GM21786 (cell line): ENCODE measurements around the gene DENR.
"Not testable (repeated sequence)": the region's sequence is repeated elsewhere in the genome, so short reads cannot be mapped to it uniquely, and the experiment has no call there.

Experiments used
- ATAC-seq: cut with Tn5 transposase; IDR thresholded peaks from one replicate; pipeline ENCODE4 v1.9.1; 2021; ENCODE audit not compliant: unreplicated experiment

Gene DENR

DNA sequence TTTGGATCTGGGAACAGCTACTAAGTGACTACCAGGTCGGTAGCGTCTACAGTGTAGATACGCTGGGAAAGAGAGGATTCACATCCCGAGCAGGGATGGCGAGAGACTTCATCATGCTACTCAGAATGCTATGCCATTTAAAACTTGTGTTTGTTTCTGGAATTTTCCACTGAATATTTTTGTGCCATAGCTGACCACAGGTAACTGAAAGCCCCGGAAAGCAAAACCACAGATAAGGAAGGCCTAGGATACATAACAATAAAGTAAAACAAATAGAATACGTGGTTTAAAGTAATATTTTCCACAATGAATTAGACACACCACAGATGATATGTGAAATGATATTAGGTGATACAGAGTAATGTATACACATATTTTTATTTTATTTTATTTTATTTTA is 14.1 kb upstream of the DENR start:
- ATAC-seq, result no peak

DNA sequence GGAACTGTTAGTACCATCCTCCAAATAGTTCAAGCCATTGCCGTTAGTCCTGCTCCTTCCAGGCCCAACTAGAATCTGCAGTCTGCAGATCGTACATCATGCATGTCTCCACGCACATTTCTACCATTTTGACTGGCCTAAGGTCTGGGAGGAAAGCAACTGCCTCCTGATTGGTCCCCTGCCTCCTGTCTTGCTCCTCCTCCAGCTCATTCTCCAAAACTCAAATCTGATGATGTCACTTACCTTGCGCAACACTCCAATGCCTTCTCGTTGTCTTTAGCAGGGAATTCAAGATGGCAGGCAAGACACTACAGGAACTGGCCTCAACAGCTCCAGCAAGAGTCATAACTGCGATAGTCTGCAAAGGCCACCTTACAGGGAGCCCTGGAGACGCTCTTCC is 12.3 kb upstream of the DENR start:
- ATAC-seq, result no peak

DNA sequence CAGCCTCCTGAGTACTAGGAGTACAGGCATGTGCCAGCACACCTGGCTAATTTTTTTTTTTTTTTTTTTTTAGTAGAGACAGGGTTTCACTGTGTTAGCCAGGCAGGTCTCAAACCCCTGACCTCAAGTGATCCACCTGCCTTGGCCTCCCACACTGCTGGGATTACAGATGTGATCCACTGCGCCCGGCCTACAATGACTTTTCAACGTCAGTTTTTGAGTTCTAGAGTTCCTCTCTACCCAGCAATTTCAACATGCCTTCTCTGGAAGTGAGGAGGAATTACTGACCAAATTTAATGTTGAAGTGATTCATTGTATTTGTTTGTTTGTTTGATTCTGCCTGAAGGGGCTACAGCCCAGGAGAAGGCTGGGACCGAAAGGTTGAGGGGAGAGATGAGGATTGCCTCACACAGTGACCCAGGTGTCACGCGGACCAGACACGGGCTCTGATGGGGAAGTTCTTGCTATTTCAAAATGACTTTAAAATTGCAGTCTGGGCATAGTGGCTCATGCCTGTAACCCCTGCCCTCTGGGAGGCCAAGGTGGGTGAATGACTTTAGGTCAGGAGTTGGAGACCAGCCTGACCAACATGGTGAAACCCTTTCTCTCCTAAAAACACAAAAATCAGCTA is 8.6 kb upstream of the DENR start:
- ATAC-seq, result no peak

DNA sequence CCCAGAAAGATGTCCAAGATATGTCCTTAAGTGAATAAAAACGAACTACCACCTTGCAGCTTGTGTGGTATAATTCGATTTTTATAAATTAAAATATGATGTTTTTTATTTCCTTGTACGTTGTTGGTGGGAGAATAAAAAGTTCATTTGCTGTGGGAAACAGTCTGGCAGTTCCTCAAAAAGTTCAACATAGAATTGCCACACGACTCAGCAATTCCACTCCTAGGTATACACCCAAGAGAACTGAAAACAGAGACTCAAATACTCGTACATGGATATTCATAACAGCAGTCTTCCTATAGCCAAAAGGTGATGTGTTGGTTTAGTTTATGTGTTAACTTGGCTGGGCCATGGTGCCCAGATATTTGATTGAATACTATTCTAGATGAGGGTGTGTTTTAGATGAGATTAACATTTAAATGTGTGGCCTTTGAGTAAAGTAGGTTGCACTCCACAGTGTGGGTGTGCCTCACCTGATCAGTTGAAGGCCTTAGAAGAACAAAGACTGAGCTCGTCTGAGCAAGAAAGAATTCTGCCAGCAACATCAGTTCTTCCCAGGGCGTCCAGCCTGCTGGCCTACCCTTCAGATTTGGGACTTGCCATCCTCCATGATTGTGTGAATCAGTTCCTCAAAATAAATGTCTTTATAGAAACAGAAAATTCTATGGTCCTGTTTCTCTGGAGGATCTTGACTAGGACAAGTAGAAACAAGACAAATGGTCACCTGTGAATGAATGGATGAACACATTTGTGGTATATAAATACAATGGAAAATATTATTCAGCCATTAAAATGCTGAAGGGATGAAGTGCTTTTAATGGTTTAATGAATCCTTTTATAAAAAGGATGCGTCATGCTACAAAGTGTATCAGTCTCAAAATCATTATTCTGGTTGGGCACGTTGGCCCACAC is 5.1 kb upstream of the DENR start:
- ATAC-seq, result no peak

DNA sequence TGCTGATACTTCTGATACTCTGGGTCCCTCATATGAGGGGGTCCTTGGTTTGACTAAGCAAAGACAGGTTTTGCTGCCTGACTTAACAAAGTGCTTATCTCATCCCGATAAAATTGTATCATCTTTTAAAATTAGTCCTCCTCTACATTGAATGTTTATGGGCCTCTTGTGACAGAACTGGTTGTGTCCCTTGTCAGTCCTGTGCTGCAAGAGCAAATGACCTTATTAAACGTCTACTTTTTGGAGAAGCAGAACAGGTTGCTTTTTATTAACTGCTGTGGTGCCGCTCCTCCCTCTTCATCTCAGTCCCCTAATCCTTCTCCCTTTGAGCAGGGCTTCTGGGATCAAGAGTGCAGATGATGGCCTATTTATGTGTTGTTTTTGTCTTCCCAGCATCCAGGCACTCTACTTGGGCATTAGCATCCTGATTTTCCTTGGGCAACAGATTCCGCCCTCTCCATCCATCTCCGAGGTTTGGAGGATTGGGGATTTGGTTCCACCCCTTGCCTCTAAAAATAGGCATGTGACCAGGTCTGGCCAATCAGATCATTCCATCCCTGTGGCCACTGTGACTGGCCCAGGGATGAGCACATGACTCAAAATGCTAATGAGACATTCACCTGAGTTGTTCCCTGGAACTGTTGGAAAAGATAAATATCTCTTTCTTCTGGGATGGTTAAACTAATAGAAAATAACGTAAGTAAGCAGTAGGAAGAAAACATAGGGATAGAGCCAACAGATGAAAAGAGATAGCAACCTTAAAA is 2.9 kb upstream of the DENR start:
- ATAC-seq, result no peak

DNA sequence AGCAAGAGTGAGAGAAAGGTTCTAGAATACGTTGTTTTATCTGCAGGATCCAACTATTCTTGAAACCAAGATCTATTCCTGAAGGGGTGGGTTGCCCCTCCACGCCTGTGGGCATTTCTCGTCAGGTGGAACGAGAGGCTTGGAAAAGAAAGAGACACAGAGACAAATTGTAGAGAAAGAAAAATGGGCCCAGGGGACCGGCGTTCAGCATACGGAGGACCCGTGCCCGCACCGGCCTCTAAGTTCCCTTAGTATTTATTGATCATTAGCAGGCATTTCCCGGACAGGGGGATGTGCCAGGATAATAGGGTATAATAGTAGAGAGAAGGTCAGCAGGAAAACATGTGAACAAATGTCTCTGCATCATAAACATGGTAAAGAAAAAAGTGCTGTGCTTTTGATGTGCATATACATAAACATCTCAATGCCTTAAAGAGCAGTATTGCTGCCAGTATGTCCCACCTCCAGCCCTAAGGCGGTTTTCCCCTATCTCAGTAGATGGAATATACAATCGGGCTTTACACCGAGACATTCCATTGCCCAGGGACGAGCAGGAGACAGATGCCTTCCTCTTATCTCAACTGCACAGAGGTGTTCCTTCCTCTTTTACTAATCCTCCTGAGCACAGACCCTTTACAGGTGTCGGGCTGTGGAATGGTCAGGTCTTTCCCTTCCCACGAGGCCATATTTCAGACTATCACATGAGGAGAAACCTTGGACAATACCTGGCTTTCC is 1.7 kb upstream of the DENR start:
- ATAC-seq, result not testable (repeated sequence)

DNA sequence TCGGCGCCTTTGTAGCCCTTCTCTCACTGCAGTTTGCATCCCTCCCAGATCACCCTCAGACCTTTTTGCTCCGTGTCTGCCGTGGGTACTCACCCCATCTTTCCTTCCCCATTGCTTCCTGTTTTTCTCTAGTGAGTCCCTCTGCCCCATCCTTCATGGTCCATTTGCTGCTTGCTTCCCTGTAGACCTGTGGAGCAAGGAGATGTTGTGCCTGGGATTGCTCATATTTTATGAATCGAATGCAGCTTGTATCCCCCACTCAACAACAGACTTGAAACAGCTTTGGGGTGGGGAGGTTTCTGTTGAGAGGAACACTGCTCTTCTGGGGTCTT is 661 bp downstream of the DENR start:
- ATAC-seq, result no peak

DNA sequence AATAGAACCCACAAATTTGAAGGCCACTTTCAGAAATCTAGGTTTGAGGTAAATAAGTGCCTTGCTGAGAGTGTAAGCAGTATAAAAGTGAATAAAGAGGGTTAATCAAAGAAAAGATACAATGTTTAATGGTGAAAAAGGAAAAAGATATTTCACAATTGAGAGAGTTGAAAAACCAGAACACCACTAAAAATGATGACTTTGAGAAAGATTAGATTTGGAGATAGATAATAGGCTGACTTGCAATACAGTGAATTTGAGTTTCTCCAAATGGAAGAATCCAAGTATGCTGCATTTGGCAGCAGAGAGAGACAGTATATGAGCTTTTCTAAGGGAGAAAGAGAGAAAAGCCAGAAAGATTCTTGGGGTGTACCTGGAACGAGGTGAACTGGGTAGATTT is 2.2 kb downstream of the DENR start:
- no peak for ATAC-seq

DNA sequence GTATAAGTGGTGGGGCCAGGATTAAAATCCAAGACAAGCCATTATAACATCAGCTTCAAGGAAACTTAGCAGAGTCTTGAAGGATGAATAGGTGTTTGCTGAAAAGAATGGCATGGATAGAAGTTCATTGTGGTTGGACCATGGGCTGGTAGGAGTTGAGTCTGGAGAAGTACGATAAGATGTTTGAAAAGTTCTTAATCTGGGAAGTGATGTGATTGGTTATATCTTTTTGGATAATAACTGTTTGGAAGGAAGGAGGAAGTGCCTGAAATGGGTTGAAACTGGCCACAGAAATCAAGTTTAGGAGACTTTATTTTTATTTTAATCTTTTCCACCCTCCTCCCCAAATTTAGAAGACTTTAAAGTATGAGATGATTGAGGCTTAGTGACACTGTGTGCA is 4.9 kb downstream of the DENR start:
- no peak for ATAC-seq

DNA sequence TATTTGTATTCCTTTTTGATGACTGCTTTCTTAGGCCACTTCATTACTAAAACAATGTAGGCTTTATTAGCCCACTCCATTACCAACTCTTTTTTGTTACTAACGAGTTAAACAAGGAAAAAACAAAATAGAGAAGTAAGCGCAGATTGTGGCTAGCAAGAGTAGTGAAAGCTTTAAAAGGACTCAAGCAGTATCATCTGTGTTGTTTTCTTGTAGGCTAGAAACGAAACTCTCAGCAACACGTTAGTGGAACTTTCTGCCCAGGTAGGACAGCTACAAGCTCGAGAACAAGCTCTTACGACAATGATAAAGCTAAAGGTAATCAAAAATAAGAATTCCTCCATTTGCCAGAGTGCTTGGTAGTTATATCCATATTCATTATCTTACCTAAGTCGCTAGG is 32.9 kb downstream of the DENR start:
- no peak for ATAC-seq

DNA sequence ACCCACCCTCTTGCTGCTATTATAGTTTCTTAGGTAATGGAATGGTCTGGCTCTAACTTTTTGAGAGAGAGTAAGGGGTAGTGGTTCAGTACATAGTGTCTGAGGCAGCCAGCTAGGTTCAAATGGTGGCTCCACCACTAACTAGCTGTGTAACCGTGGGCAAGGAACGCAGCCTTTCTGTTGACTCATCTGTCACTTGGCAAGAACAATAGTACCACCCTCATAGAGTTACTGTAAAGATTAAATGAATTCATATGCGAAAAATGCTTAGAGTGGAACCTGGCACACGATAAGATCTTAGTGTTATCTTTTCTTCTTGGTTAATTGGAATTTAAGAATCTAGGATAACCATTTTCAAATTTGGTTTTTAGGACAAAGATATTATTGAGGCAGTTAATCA is 35.8 kb downstream of the DENR start:
- ATAC-seq, result no peak

DNA sequence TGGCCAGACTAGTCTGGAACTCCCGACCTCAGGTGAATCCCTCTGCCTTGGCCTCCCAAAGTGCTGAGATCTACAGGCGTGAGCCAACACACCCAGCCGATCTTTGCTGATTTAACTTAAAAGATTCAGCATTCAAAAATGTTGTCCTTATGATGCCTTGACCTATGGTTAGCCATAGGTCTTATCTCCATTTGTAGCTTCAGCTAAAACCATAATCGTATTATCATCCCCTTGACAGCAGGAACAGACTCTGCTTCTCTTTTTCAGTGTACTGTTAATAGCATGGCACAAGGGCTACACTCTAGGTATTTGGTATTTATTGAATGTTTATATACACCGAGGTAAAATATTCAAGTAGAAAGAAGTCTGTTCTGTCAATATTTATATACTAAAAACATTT is 37.0 kb downstream of the DENR start:
- ATAC-seq, result no peak

DNA sequence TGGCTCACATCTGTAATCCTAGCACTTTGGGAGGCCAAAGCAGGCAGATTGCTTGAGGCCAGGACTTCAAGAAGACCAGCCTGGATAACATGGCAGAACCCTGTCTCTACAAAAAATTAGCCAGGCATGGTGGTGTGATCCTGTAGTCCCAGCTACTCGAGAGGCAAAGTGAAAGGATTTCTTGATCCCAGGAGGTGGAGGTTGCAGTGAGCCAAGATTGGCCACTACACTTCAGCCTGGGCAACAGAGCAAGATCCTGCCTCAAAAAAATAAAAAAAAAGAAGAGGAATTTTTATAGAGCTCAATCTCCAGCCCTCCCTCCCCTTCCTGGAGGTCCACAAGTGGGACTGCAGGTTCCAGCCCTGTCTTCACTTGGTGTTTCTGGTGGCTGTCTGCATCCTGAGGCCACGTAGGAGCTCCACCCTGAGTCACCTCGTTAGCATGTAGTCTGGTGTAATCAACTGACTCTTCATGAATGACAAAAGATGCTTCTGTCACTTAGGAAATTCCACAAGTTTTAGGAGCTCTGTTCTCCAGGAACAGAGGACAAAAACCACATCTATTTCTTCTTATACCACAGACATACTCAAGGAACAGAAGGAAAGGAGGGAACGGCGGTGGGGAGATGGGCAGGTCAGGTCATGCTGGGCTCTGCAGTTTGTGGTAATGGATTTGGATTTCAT is 37.9 kb downstream of the DENR start:
- no peak for ATAC-seq

DNA sequence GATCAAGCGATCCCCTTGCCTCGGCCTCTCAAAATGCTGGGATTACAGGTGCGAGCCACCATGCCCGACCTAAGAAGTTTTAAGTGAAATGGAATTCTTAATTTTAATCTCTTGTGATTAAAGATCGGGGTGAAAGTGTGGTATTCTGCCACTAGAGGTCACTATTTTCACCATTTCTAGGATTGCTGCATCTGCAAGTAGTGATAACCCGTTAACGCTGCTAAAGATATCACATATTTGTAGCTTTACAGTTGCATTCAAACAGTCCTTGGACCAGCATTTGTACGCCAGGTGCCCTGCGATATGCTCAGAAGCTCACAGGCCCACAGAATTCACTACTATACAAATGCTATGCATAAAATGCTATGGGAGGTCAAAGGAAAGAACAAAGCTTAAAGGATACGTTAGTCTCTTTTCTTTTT is 41.1 kb downstream of the DENR start:
- no peak for ATAC-seq

DNA sequence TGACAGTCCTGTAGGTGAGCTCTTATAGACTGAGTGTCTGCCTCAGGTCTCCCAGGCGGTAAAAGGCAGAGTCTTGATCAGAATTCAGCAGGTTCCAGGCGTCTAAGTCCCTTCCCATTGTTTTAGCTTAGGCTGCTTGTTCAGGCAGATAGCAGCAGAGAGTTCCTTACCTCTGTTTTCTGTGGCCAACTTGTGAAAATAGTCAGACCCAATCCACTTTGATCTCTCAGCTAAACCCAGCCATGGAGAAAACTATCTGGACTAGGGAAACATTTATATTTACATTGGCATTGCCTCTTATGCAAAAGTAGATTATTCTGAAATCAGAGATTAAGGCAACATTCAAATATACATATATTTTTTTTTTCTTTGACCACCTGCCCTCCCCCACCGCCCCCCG is 43.2 kb downstream of the DENR start:
- no peak for ATAC-seq

DNA sequence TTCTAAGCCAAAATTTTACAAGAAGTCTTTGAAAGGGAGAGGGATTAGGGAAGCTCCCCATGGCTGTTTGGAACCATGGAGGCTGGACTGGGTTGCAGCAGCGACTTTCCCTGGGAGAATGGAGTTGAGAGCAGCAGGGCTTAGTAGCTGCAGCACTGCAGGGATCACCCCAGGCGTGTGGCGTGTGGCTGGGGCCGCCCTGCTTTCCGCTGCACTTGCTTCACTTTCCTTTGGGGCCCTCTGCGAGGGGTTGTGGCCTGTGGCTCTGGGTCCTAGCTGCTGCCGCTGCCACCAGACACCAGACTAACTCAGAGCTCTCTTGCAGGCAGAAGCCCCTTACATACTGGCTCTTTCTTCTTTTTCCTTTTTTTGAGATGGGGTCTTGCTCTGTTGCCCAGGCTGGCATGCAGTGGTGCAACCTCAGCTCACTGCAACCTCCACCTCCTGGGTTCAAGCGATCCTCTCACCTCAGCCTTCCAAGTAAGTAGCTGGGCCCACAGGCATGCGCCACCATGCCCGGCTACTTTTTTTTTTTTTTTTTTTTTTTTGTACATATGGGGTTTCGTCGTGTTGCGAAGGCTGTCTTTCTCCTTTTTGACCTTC is 47.1 kb downstream of the DENR start:
- no peak for ATAC-seq

DNA sequence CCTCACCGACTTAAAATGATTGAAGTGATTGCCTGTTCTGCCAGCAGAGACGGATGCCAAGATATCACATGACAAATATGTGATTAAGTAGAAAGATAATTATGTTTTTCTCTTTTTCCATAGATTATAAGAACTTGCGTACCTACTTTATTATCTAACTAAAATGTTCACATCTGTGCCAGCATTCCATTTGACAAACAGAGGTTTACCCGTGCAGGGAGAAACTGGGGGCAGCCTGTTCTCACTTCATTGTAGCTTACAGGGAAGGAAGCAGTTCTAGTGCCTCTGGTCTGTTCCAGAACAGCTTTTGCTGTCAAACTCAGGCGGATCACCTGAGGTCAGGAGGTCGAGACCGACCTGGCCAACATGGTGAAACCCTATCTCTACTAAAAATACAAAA is 51.3 kb downstream of the DENR start:
- no peak for ATAC-seq

DNA sequence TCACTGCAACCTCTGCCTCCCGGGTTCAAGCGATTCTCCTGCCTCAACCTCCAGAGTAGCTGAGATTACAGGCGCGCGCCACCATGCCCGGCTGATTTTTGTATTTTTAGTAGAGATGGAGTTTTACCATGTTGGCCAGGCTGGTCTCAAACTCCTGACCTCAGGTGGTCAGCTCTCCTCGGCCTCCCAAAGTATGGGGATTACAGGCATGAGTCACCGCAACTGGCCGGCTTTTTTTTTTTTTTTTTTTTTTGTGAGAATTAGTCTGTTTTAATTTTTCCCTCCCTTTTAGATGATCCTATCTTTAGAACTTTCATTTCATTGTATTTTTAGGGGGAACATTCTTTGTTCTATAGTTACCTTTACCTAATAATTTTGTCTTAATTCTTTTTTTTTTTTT is 52.3 kb downstream of the DENR start:
- ATAC-seq, result not testable (repeated sequence)

DNA sequence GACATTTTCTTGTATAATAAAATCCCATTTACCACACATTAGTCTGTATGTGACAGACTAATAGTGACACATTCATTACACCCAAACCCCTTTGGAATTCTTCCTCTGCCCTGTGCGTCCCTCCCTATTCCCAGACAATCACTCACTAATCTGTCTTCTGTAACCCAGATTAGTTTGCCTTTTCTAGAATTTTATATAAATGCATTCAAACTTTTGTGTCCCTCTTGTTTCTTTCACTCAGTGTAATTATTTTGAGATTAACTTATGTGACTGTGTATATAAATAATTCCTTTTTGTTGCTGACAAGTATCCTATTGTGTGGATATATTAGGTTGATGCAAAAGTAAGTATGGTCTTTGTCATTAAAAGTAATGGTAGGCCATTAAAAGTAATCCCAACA is 55.0 kb downstream of the DENR start:
- ATAC-seq, result no peak

DNA sequence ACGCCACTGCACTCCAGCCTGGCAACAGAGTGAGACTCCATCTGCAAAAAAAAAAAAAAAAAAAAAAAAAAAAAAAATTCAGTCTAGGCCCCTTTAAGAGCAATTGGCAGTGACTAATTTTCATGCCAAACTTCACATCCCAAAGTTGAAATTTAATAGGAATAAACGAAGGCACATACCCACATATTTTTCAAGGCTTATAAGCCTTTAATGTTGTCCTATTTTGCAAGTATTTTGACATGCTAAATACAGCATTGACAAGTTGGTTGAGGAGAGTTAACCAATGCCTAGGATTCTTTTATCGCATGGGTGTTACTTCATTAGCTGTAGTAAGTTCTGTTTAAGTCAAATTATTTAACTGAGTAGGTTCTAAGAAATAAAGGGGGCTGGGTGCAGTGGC is 59.2 kb downstream of the DENR start:
- ATAC-seq, result no peak
